GM19351 (cell line): ENCODE measurements around the gene CTTNBP2NL.
"Not testable (repeated sequence)": the region's sequence is repeated elsewhere in the genome, so short reads cannot be mapped to it uniquely, and the experiment has no call there.

Source experiments
- ATAC-seq: cut with Tn5 transposase; IDR thresholded peaks from one replicate; pipeline ENCODE4 v1.9.1; 2021; ENCODE audit warnings: mild to moderate bottlenecking, moderate library complexity; ENCODE audit not compliant: unreplicated experiment

Gene CTTNBP2NL

DNA sequence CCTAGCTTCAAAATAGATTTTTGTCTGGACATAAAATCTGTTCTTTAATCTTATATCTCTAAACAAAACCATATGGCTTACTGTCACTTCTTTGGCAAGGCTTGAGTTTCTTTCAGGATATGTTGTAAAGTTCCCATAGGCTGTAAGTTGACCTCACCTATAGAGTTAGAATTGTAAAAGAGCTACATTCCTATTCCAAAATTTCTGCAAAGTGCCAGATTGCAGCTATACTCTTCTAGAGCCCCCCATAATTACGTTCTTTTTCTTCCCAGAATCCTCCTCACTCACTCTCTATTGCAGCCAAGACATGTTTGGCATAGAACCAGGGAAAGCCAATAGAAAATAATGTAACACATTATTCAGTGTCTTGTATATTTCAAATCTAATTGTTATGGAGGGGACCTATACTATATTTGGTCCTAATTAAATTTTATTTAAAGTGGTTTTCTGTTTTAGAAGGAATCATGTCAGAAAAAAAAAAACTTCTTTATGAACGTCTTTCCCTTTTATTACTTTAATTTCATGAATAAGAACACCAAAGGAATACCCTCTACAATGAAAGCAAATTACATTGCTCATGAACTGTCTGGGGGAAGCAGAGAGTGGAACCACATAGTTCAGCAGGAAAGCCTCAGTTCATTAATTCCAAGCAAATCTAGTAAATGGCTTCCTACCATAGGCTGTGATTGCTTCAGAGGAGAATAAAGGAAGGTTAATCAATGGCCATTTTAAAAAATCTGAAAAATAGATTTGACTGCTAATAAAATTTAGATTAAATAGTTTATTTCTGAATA lies 22.3 kb downstream of the CTTNBP2NL start:
- ATAC-seq, result no peak

DNA sequence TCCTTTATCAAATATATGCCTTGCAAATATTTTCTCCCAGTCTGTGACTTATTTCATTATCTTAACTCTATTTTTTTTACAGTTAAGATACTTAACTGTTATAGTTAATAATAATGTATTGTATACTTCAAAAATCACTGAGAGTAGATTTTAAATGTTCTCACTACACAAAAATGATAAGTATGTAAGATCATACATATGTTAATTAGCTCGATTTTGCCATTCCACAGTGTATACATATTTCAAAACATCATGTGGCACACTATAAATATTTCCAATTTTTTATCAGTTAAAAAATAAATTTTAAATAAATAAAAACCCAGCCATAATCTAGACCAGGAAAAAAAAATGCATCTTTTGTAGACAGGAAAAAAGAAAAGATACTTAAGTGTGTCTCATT lies 27.2 kb downstream of the CTTNBP2NL start:
- ATAC-seq, result no peak

DNA sequence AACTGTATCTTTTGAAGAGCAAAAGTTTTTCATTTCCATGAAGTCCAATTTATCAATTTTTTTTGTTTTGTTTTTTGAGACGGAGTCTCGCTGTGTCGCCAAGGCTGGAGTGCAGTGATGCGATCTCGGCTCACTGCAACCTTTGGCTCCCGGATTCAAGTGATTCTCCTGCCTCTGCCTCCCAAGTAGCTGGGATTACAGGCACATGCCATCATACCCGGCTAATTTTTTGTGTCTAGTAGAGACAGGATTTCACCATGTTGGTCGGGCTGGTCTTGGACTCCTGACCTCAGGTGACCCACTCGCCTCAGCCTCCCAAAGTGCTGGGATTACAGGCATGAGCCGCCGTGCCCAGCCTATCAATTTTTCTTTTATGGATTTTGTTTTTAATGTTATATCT lies 27.7 kb downstream of the CTTNBP2NL start:
- ATAC-seq, result not testable (repeated sequence)

DNA sequence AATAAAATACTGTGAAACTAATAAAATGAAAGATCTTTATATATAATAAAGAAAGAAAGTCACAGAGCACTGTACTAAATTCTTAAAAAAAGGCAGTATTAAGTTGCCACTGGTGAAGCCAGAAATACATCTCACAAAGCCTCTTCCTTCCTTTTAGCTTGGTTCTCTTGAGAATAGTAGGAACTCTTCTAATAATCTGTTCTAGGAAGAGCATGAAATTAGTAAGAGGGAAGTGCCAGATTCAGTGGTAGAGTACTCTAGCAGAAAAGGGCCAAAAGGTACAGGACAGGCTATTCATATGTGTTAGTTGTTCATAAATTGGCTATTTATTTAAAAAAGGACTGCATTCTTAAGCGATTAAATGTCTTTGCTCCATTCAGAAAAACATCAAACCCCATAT lies 33.7 kb downstream of the CTTNBP2NL start:
- no peak for ATAC-seq

DNA sequence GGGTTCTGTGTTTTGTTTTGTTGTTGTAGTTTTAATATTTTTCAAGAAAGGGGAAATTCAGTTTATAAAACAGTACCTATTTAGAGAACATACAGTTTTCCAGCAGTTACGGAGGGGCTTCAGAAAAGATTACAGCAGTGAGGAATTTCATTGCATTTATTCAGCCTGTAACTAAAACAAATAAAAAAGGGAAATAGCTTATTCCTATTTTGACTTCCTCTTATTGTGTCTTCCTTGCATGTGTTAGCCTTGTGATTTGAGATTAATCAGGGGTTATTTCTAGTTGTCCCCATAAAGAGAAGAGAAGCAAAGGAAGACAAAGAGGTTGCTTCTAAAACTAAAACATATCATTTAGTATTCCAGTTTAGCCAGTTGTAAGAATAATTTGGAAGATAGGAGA lies 35.0 kb downstream of the CTTNBP2NL start:
- ATAC-seq, result no peak

DNA sequence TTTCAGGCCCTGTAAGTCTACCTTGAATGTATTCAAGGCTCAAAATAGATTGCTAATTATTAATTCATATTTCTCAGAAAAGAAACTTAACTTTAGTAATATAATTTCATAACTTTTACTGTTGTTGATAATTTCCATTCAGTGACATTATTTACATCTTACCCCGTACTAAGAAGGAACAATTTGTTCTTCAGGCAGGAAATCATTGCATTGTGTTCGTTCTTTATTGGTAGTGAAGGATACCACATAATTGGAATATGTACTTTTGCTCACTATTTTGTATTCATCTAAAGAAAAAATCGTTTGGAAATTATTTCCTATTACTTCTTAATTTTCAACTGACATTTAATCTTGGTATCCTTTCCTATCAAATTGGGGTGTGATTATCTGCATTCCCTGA lies 39.4 kb downstream of the CTTNBP2NL start:
- ATAC-seq, result no peak

DNA sequence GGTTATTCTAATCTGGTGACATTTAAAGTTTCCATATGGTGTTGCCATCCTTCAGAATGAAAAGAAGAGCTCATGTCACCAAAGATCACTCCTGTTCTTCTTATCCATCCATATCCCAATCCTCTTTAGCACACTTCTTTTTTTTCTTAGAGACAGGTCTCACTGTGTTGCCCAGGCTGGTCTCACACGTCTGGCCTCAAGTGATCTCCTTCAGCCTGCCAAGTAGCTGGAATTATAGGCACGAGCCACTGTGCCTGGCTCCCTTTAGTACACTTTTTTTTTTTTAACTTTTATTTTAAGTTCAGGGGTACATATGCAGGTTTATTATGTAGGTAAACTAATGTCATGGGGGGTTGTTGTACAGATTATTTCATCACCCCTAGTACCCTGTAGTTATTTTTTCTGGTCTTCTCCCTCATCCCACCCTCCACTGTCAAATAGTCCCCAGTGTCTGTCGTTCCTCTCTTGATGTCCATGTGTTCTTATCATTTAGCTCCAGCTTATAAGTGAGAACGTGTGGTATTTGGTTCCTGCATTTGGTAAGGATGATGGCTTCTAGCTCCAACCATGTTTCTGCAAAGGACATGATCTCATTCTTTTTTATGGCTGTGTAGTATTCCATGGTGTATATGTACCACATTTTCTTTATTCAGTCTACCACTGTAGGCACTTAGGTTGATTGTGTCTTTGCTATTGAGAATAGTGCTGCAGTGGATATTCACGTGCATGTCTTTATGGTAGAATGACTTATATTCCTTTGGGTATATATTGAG lies 40.6 kb downstream of the CTTNBP2NL start:
- no peak for ATAC-seq

DNA sequence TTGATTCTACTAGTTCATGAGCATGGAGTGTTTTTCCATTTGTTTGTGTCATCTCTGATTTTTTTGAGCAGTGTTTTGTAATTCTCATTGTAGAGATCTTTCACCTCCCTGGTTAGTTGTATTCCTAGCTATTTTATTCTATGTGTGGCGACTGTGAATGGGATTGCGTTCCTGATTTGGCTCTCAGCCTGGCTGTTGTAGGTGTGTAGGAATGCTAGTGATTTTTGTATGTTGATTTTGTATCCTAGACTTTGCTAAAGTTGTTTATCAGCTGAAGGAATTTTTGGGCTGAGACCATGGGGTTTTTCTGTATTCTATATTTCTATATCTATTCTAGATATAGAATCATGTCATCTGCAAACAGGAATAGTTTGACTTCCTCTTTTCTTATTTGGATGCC lies 42.1 kb downstream of the CTTNBP2NL start:
- not testable (repeated sequence) for ATAC-seq

DNA sequence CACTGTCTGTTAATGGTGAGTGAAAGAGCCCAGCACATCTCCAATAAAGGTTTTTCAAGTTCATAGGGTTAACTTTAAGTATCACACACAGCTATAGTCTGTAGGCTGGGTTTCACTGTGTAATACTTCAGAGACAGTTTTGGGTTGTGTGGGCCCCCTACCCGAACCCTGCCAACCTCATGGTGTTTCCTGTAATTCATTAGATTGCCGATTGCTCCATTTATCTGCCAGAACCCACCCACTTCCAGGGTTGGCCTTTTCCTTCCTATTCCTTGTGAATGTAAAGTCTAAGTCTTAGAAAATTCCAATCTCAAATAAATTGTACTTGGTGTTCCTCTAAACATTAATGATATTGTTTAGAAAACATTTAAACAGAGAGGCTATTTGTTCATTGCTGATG lies 43.6 kb downstream of the CTTNBP2NL start:
- ATAC-seq, result no peak

DNA sequence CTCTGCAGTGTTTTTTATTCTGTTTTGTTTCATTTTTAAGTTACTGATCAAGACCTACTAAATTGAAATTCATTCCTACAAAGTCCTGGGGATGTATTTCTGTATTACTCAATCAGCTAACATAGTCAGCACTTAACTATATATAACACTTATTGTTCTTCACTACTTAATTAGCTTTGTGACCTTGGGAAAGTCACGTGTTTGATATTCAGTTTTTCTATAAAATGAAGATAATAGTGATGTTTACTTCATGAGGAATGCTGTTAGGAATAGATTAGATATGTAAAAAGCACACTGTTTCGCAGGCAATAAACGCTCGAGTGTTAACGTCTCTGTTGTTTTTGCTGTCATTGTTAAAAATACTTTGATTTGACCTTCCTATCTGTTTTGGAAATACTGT lies 44.6 kb downstream of the CTTNBP2NL start:
- no peak for ATAC-seq

DNA sequence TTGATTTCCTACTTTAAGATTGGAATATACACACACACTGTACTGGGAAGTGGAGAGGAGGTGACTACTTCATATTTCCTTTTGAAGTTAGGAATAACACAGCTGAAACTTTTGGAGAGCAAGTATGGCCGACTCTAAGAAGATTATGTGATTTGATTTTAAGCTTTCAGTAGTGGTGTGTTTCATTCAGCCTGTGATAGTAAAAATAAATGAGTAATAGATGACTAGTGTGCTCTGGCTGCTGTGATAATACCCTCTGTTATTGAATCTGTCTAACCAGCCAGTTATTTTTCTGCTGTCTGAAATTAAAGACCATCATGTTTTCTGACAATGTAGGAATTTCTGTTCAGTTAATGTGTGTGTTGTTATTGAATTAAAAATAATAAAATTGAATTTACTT lies 48.3 kb downstream of the CTTNBP2NL start:
- no peak for ATAC-seq

DNA sequence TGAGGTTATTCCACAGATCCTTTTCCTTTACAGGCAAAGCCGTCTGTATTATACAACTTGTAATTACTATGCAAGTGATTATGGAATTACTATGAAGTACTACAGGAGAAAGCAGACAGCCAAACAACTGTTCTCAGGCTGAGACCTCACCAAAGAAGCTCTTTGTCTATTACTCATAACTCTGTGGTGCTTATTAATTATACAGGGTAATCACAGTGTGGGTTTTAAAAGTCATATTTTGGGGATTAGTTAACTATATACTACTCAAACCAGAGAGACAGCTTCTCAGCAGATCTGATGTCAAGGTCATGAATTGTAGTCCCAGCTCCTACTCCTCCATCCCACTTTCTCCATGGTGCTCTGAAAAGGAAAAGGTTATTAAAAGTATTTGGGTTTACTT lies 49.6 kb downstream of the CTTNBP2NL start:
- ATAC-seq, result no peak

DNA sequence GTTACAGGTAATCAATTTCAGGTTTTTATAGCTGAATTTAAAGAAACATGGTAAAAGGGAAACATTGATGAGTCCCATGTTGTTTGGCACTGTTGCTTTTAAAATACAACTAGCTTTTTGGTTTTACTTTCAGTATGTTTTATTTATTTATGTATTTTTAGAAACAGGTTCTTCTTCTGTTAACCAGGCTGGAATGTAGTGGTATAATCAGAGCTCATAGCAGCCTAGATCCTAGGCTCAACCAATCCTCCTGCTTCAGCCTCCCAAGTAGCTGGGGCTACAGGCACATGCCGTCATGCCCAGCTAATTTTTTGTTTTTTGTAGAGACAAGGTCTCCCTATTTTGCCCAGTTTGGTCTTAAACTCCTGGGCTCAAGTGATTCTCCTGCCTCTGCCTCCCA lies 50.4 kb downstream of the CTTNBP2NL start:
- ATAC-seq, result no peak

DNA sequence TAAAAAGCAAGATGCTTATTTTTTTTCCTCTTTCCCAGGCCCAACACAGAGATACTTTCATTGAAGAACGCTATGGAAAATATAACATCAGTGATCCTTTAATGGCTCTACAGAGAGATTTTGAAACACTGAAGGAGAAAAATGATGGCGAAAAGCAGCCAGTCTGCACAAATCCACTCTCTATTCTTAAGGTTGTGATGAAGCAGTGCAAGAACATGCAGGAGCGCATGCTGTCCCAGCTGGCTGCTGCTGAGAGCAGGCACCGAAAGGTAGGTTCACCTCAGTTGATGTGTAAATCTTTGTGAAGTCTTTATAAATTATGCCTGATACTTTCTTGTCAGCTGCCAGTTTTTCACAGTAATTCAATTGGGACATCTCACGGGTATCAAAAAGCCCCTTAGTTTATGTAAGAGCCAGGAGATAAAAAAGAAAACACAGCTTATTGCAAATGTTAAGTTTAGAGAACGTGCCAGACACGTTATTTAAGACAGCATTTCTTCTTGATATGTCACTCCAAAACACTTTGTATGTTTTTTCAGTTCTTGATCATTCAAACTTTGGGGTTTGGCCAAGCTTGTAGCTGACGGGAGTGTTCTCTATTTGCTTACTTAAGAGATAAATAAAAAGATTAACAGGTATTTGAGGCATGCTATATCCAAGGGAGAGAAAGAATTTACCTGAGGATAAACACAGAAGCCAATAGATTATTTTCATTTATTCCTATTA lies 53.1 kb downstream of the CTTNBP2NL start:
- no peak for ATAC-seq

DNA sequence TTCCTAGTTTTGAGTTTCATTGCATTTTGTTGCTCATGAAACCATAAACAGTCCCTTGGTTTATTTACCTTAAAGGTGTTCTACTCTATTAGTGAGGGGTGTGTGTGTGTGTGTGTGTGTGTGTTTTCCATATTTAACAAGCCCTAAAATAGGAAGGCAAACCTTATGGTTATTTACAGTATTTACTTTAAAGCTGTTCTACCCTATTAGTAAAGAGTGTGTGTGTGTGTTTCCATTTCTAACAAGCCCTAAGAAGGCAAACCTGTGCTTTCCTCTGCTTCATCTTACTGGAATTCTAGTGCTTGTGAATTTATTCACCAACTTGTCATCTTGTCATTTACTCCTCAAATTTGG lies 53.6 kb downstream of the CTTNBP2NL start:
- ATAC-seq, result no peak

DNA sequence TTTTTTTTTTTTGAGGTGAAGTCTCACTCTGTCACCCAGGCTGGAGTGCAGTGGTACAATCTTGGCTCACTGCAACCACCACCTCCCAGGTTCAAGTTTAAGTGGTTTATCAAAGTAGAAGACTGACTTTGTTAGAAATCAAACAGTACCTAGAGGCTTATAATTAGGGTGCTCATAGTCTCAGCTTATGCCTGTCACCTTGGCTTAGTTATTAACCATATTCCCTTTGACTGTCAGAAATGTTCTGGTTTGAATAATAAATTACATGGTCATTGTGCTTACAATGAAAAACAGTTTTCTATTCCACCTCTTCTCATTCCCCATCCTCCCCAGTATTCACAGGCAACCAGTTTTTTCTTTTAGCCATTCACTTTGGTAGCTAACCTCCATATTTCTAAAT lies 54.8 kb downstream of the CTTNBP2NL start:
- ATAC-seq, result no peak

DNA sequence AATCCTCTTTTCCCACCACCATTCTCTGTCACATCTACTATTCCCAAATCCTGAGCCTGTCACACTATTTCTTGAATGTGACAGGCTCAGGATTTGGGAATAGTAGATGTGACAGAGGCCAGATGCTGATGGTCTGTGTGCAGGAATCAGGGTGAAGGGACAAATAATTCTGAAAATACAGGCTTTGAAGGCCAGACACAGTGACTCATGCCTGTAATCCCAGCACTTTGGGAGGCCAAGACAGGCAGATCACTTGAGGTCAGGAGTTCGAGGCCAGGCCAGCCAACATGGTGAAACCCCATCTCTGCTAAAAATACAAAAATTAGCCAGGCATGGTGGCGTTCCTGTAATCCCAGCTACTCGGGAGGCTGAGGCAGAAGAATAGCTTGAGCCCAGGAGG lies 55.3 kb downstream of the CTTNBP2NL start:
- ATAC-seq, result not testable (repeated sequence)

DNA sequence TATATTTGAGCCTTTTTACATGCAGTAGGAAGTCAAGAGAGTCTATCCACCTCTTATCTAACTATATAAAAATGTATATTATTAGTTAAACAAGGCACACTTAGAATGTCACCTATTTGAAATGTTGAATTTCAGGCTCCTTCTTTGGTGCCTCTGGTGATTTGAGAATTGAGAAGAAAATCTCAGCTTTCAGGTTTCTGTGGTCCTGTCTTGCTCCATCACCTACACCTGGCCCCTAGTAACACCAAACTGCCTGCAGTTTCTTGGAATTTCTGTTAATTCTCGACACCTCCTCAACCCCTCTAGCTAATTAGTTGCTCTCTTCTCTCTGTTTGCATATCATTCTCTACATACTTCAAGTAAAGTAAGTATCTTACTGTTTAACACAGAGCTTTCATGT lies 57.9 kb downstream of the CTTNBP2NL start:
- ATAC-seq, result no peak

DNA sequence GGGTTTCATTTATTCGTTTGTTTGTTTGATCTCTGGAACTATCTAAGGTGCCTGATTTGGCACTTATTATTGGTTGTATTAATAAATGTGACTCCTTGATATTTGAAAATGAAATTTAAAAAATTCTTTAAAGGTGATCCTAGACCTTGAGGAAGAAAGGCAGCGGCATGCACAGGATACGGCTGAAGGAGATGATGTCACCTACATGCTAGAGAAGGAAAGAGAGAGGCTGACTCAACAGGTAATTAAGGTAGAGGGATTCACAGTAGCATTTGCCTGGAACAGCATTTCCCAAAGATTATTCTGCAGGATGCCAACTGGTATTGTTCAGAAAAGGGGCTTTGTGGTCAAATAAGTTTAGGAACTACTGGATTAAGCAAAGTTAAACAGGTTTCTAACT lies 58.3 kb downstream of the CTTNBP2NL start:
- no peak for ATAC-seq

DNA sequence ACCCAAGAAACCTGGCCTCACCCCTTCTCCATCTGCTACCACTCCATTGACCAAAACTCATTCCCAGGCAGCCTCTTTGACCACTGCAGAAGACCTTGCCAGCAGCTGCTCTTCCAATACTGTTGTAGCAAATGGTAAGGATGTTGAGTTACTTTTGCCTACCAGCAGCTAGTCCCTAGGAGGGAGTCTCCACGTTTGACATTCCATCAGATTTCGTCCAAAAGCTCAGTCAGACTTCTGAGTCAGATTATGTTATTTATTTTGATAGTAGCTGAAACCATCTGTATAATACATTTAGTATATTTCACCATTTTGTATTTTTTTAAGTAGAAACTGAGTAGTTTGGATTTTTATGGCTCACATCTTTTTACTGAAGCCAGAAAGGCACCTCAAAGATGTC lies 61.2 kb downstream of the CTTNBP2NL start:
- ATAC-seq, result no peak

DNA sequence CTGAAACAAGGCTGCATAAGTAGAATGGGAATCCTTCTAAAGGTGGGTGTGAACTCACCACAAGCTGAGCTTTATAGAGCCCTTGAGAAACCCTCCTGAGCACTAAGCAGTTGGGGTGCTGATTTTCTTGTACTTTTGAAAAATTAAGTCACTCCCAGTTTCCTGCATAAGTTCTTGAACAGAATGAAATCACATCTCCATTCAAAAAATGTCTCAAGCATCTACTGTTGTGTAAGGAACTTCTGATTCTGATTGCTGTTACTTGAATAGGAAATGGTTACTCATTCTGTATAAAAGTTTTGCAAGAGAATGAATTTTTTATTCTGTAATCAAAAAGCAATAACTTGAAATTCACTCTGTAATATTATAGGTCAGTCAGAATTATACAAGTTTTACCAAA lies 61.9 kb downstream of the CTTNBP2NL start:
- ATAC-seq, result no peak

DNA sequence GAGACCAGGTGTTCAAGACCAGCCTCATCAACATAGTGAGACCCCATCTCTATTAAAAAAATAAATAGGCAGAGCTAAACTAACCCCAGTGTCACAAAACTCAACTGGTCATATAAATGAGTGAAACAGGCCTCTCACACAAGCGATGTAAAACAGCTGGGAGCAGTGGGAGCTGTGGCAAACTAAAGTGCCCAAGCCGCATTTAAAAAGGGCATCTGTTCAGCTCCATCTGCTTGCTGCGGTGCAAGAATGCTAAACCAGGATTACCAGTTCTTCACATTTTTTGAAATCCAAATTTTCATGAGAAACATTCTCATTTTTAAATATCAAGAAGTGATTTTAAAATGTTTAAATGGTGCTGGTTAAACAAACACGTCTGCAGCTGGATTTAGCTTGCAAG lies 62.7 kb downstream of the CTTNBP2NL start:
- ATAC-seq, result no peak
